ENCODE data around the gene PURA. TPM values are rescaled to one million over a fixed set of nuclear protein-coding genes. Genes with fewer than 3 reads are reported as not detected.
"Not testable (repeated sequence)": the region's sequence is repeated elsewhere in the genome, so short reads cannot be mapped to it uniquely, and the experiment has no call there.

The PURA gene
- total RNA-seq, 2 donors from 2014 or later = 29.1 to 34.6 TPM

DNA sequence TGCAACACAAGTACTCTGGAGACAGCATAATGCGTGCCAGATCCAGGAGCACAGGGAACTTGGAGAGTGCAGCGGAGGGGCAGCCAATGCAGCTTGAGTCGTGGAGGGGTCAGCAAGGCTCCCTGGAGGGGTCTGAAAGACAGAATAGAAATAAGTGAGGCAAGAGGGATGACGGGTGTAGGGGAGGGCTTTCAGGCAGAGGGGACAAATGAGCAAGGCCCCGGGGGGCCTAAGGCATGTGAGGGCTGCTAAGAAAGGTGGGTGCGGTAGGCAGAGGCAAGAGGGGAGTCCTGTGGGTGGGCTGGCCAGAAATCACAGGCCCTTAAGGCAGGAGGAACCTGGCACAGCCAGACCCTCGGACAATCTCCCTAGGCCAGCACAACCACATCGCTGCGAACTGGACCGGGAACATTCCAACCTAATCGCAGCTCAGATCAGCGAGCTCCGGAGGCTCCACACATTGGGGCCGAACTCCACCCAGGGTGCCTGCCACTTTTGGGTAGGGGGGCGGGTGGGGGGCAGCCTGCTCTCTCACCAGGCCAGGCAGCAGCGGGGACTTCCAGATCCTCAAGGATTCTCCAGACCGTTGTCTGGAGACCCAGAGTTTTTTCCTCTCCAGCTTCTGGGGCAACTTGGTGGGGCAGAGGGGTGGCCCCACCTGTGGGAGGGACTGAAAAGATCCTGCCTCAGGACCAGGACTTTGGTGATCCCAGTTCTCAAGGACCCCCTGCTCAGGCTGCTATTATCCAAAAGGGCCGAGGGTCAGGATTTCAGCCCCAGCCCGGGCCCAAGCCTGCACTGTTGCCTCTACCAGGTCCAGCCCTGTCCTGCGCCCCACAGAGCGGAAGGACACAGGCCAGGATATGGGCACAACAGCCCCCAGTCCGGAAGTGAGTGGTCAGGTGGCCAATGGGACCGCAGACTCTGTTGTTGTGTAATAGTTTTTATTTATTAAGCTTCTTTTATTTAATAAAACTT lies 38.4 kb downstream of the PURA start:
- WGBS, 2 donors = 73 to 85% methylated on average over 18 to 23 of the region's 23 CpGs

DNA sequence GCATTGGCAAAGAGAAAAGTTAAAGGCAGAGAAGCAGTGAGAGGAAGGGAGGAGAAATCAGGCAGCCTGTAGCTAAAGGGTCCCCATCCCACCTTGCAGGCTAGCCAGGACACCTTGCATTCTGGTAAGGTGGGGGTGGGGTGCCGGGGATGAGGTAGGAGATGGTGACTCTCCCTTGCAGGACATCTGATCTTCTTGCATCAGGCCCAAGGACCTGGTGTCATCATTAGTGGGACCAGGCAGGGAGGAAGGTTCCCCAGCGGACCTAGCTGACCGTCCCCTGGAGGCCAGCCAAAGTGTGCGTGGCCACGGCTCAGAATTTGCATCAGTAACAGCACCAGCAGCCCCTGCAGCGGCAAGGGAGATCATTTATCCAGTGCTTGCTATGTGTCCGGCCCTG lies 39.3 kb downstream of the PURA start:
- intact Hi-C loops (cut with DNase I) = loop anchor here (5.0 kb wide), 2 partner anchors 36 to 366 kb away; no protein-coding TSS in a partner anchor

More for the DNA sequence above, 38.4 kb downstream of the PURA start:
- TF ChIP-seq, protein P1, sequence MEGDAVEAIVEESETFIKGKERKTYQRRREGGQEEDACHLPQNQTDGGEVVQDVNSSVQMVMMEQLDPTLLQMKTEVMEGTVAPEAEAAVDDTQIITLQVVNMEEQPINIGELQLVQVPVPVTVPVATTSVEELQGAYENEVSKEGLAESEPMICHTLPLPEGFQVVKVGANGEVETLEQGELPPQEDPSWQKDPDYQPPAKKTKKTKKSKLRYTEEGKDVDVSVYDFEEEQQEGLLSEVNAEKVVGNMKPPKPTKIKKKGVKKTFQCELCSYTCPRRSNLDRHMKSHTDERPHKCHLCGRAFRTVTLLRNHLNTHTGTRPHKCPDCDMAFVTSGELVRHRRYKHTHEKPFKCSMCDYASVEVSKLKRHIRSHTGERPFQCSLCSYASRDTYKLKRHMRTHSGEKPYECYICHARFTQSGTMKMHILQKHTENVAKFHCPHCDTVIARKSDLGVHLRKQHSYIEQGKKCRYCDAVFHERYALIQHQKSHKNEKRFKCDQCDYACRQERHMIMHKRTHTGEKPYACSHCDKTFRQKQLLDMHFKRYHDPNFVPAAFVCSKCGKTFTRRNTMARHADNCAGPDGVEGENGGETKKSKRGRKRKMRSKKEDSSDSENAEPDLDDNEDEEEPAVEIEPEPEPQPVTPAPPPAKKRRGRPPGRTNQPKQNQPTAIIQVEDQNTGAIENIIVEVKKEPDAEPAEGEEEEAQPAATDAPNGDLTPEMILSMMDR (IDR thresholded peaks at IDR 0.05) = no peak
- TF ChIP-seq POLR2A (IDR thresholded peaks at IDR 0.05) = no peak
- H3K36me3 ChIP-seq (replicated peaks in 1 of 2; ENCODE audit: insufficient read depth in 1 of 2, low read depth in 2 of 2) = no peaks in the 10 kb centered on the region
- H3K9me3 ChIP-seq = no peaks in the 10 kb centered on the region
- no peak for ATAC-seq
- peaks cover 9% of the 10 kb centered on the region for H3K4me1 ChIP-seq
- intact Hi-C loops (cut with DNase I) = loop anchor here (5.0 kb wide), 2 partner anchors 35 to 365 kb away; no protein-coding TSS in a partner anchor
- no peak overlapping the region for H3K4me3 ChIP-seq
- H3K27me3 ChIP-seq = no peaks in the 10 kb centered on the region
- DNase-seq = no peak
- H3K27ac ChIP-seq = no peak overlapping the region

DNA sequence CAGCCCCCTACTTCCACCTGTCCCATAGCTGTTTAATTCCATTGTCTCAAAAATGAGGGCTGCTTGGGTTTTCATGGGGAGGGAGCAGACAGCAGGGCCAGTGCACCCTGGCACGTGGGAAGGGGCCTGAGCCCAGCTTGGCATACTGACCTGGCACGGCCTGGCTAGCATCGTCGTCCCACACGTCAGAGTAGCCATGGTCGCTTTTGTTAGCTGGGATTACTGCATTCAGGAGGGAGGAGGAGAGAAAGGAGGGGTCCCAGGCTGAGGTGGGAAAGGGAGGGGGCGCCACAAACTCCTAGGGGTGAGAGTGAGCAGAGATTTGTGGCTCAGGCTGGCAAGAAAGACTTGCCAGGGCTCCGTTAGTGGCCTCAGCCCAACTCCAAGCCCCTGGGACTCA lies 40.0 kb downstream of the PURA start:
- Histone ChIP-seq H3K4me3 (no peak overlapping the region), H3K9me3 (no peaks in the 10 kb centered on the region), H3K27ac (no peak overlapping the region), H3K27me3 (no peaks in the 10 kb centered on the region), H3K4me1 (peaks cover 9% of the 10 kb centered on the region), H3K36me3 (replicated peaks in 1 of 2; ENCODE audit: insufficient read depth in 1 of 2, low read depth in 2 of 2) (no peaks in the 10 kb centered on the region)
- intact Hi-C loops (cut with DNase I) = loop anchor here (5.0 kb wide), 2 partner anchors 37 to 367 kb away; no protein-coding TSS in a partner anchor
- no peak for DNase-seq
- no peak for TF ChIP-seq POLR2A (IDR thresholded peaks at IDR 0.05)
- TF ChIP-seq, protein P1 (IDR thresholded peaks at IDR 0.05) = no peak
- ATAC-seq = no peak
- WGBS, 2 donors = 80 to 84% methylated on average over 7 to 8 of the region's 8 CpGs

More for the DNA sequence above, 39.3 kb downstream of the PURA start:
- Histone ChIP-seq H3K27ac (no peak overlapping the region), H3K9me3 (no peaks in the 10 kb centered on the region), H3K4me3 (no peak overlapping the region), H3K27me3 (no peaks in the 10 kb centered on the region), H3K4me1 (peaks cover 9% of the 10 kb centered on the region), H3K36me3 (replicated peaks in 1 of 2; ENCODE audit: insufficient read depth in 1 of 2, low read depth in 2 of 2) (no peaks in the 10 kb centered on the region)
- TF ChIP-seq, protein P1 (IDR thresholded peaks at IDR 0.05) = no peak
- TF ChIP-seq POLR2A (IDR thresholded peaks at IDR 0.05) = no peak
- no peak for DNase-seq
- 69 to 77% methylated on average over 5 to 7 of the region's 7 CpGs for WGBS, 2 donors
- ATAC-seq = no peak

DNA sequence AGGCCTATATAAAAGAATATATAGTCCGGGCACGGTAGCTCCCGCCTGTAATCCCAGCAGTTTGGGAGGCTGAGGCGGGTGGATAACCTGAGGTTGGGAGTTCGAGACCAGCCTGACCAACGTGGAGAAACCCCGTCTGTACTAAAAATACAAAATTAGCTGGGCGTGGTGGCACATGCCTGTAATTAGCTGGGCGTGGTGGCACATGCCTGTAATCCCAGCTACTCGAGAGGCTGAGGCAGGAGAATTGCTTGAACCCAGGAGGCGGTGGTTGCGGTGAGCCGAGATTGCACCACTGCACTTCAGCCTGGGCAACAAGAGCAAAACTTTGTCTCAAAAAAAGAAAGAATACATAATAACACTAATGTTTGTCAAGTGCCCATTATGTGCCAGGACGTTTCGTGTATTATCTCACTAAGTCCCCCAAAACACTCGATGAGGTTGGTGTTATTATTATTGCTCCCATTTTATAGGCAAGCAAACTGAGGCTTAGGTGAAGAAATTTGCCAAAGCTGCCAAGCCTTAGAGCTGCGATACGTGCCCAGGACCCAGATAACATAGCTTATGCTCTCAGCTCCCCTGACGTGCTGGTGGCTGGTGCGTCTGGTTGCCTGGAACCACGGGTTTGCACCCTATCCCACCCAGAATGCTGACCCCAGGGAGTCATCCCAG lies 40.9 kb downstream of the PURA start:
- not testable (repeated sequence) for H3K27ac ChIP-seq; ATAC-seq; H3K4me3 ChIP-seq; H3K9me3 ChIP-seq; DNase-seq; H3K4me1 ChIP-seq; H3K27me3 ChIP-seq; H3K36me3 ChIP-seq (replicated peaks in 1 of 2; ENCODE audit: insufficient read depth in 1 of 2, low read depth in 2 of 2)
- intact Hi-C loops (cut with DNase I) = loop anchor here (5.0 kb wide), 3 partner anchors 38 to 368 kb away; no protein-coding TSS in a partner anchor
- WGBS, 2 donors = 86 to 87% methylated on average over 19 to 21 of the region's 21 CpGs

All from body of pancreas (tissue), 4 donors.